Stimulated activated naive CD4-positive, alpha-beta T cell treated with Interleukin-2 at 50 U/mL for 16 hours (primary cell): Measurements from ENCODE around the gene C14orf119.

ENCODE experiments used
- DNase-seq: peaks from one replicate; lab custom pipeline; 2025; lab: John Stamatoyannopoulos, UW

Gene C14orf119

DNA sequence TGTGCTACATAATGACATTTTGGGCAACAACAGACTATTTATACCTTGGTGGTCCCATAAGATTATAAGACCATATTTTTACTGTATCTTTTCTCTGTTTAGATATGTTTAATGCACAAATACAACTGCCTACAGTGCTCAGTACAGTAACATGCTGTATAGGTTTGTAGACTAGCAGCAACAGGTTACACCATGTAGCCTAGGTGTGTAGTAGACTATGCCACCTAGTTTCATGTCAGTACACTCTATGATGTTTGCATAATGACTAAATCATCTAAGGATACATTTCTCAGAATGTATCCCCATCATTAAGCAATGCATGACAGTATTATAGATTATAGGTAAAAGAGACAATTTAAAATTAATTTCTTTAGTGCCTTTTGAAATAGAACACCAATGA lies 54.4 kb downstream of the C14orf119 start:
- no peak for DNase-seq
